HEK293 (cell line): Measurements from ENCODE around the gene GSTP1.
"Not testable (repeated sequence)": the region's sequence is repeated elsewhere in the genome, so short reads cannot be mapped to it uniquely, and the experiment has no call there.

ENCODE experiments used
- CTCF ChIA-PET: fragments of 350-600 bp; formaldehyde crosslinking; extraction: SDS; loops from one replicate; lab custom pipeline; 2021; ENCODE audit warnings: antibody characterized with exemption; lab: Yijun Ruan, JAX
- POLR2A ChIA-PET: fragments of 300-600 bp; formaldehyde crosslinking; extraction: SDS; loops from one replicate; lab custom pipeline; 2020; ENCODE audit warnings: antibody characterized with exemption, inconsistent platforms; lab: Yijun Ruan, JAX
- H3K27ac ChIP-seq: fragments of 200-500 bp; sonication (Bioruptor generic); 2 replicates; pipeline ENCODE4 v1.5.1; 2014; ENCODE audit warnings: low read depth, low read length, control low read depth, inconsistent platforms; ENCODE audit errors: extremely low read depth
- H3K36me3 ChIP-seq, 2 experiments: fragments of 200-500 bp in 1 of 2; sonication (Bioruptor generic) in 1 of 2; 1 replicate in 1 of 2; 2 replicates in 1 of 2; pipeline ENCODE4 v1.5.1; 2014 to 2017; ENCODE audit warnings: inconsistent platforms in 2 of 2, low read length in 2 of 2; ENCODE audit not compliant: control insufficient read depth in 2 of 2, insufficient read depth in 1 of 2
- H3K4me1 ChIP-seq: fragments of 200-500 bp; sonication (Bioruptor generic); 2 replicates; pipeline ENCODE4 v1.5.1; 2014; ENCODE audit warnings: mild to moderate bottlenecking, low read length, inconsistent platforms; ENCODE audit not compliant: control insufficient read depth, insufficient read depth
- H3K4me3 ChIP-seq: 2 replicates; pipeline ENCODE4 v1.5.1; 2011; ENCODE audit warnings: low read depth, mild to moderate bottlenecking, control low read depth, low read length, moderate library complexity
- H3K9me3 ChIP-seq: fragments of 200-500 bp; sonication (Bioruptor generic); 2 replicates; pipeline ENCODE4 v1.5.1; 2014; ENCODE audit warnings: low read depth, low read length, inconsistent platforms; ENCODE audit not compliant: control insufficient read depth, insufficient read depth
- BCL11A ChIP-seq: fragments of 450-650 bp; formaldehyde crosslinking; IDR thresholded peaks from 2 replicates; pipeline ENCODE4 v1.5.1; 2016; ENCODE audit warnings: low read depth, missing biosample characterization, missing genetic modification characterization
- KLF17 ChIP-seq: fragments of 450-650 bp; formaldehyde crosslinking; IDR thresholded peaks from 2 replicates; pipeline ENCODE4 v1.5.1; 2016; ENCODE audit warnings: missing biosample characterization, missing genetic modification characterization
- OSR2 ChIP-seq: fragments of 450-650 bp; formaldehyde crosslinking; IDR thresholded peaks from 2 replicates; pipeline ENCODE4 v1.5.1; 2016; ENCODE audit warnings: missing biosample characterization, missing genetic modification characterization
- PBX3 ChIP-seq: sonication (generic); formaldehyde crosslinking; IDR thresholded peaks from 2 replicates; pipeline ENCODE4 v1.8.1; 2022; ENCODE audit warnings: mild to moderate bottlenecking, moderate library complexity, missing genetic modification reagents
- PRDM6 ChIP-seq: fragments of 450-650 bp; formaldehyde crosslinking; IDR thresholded peaks from 2 replicates; pipeline ENCODE4 v1.5.1; 2017; ENCODE audit warnings: missing biosample characterization, missing genetic modification characterization
- ZNF211 ChIP-seq: fragments of 450-650 bp; formaldehyde crosslinking; IDR thresholded peaks from 2 replicates; pipeline ENCODE4 v1.5.1; 2016; ENCODE audit warnings: low read depth, missing biosample characterization, missing genetic modification characterization
- ZNF37A ChIP-seq: fragments of 450-650 bp; IDR thresholded peaks from 2 replicates; pipeline ENCODE4 v1.5.1; 2018; ENCODE audit warnings: missing biosample characterization, missing genetic modification characterization
- ZNF510 ChIP-seq: fragments of 450-650 bp; formaldehyde crosslinking; IDR thresholded peaks from 2 replicates; pipeline ENCODE4 v1.5.1; 2018; ENCODE audit warnings: mild to moderate bottlenecking, missing genetic modification characterization, missing biosample characterization; ENCODE audit not compliant: insufficient replicate concordance
- ZNF558 ChIP-seq: fragments of 450-650 bp; formaldehyde crosslinking; IDR thresholded peaks from 2 replicates; pipeline ENCODE4 v1.5.1; 2016; ENCODE audit warnings: missing biosample characterization, missing genetic modification characterization
- ZNF777 ChIP-seq: fragments of 450-650 bp; formaldehyde crosslinking; IDR thresholded peaks from 2 replicates; pipeline ENCODE4 v1.5.1; 2017; ENCODE audit warnings: missing biosample characterization, missing genetic modification characterization, borderline replicate concordance
- ZSCAN16 ChIP-seq: fragments of 450-650 bp; formaldehyde crosslinking; IDR thresholded peaks from 2 replicates; pipeline ENCODE4 v1.5.1; 2016; ENCODE audit warnings: missing biosample characterization, missing genetic modification characterization

GSTP1 gene

GRCh38 chr11:67594480-67594879 lies 10.9 kb downstream of the GSTP1 start (continued):
- no peak for TF ChIP-seq PBX3 (CRISPR knock-in tag)

- Histone ChIP-seq H3K4me1 (no peaks in the 10 kb centered on the region), H3K9me3 (no peaks in the 10 kb centered on the region), H3K36me3 (no peaks in the 10 kb centered on the region), H3K4me3 (no peak overlapping the region), H3K27ac (no peak overlapping the region)
- POLR2A ChIA-PET, result no interaction called here
- TF ChIP-seq PRDM6 (tag by site-specific recombination) (no peak), ZNF558 (no peak), ZSCAN16 (no peak), KLF17 (tag by site-specific recombination) (no peak), ZNF211 (tag by site-specific recombination) (no peak), BCL11A (no peak)
- CTCF ChIA-PET, result interaction anchor here (1.3 kb wide), 1 partner anchor 18 kb away, joined by 3 read pairs; no protein-coding TSS in a partner anchor
Measured at GRCh38 chr11:67596753-67597300, 13.2 kb downstream of the GSTP1 start.

GRCh38 chr11:67597458-67597857 lies 13.8 kb downstream of the GSTP1 start:
- H3K36me3 ChIP-seq, H3K4me1 ChIP-seq, POLR2A ChIA-PET, H3K9me3 ChIP-seq, H3K27ac ChIP-seq, CTCF ChIA-PET, H3K4me3 ChIP-seq: not testable (repeated sequence)

- H3K4me3 ChIP-seq, H3K4me1 ChIP-seq, CTCF ChIA-PET, POLR2A ChIA-PET, H3K9me3 ChIP-seq, H3K27ac ChIP-seq, H3K36me3 ChIP-seq: not testable (repeated sequence)
Measured at GRCh38 chr11:67597963-67598362, 14.4 kb downstream of the GSTP1 start.

- ChIA-PET POLR2A (no interaction called here), CTCF (interaction anchor here (0.6 to 1.4 kb wide), 2 partner anchors 15 to 22 kb away, joined by 3 to 6 read pairs; partner anchors contain the start of gene GSTP1)
- TF ChIP-seq ZNF510 (tag by site-specific recombination) (no peak), ZNF37A (tag by site-specific recombination) (no peak), PBX3 (CRISPR knock-in tag) (no peak), OSR2 (tag by site-specific recombination) (no peak), ZNF777 (tag by site-specific recombination) (no peak)
- TF ChIP-seq, all 188 proteins: peak for 0
- Histone ChIP-seq H3K4me3 (no peak overlapping the region), H3K36me3 (no peaks in the 10 kb centered on the region), H3K27ac (no peak overlapping the region), H3K4me1 (no peaks in the 10 kb centered on the region), H3K9me3 (no peaks in the 10 kb centered on the region)
Measured at GRCh38 chr11:67599149-67599548, 15.5 kb downstream of the GSTP1 start.
